Right cardiac atrium (tissue), 5 donors: ENCODE data around the gene NFYB. TPM values are rescaled to one million over a fixed set of nuclear protein-coding genes. Genes with fewer than 3 reads are reported as not detected.

Experiments used
- ATAC-seq, 2 donors: fragments of 200-7000 bp; cut with Tn5 transposase; one replicate each; pipeline versions ENCODE4 v1.8.0 to v1.9.1; 2020; ENCODE audit warnings: moderate library complexity in 2 of 2, mild to moderate bottlenecking in 1 of 2
- DNase-seq, 3 donors: peaks; one replicate each; pipeline ENCODE4 v3.0.0-alpha.2; 2020
- H3K27ac ChIP-seq: one replicate; pipeline ENCODE4 v1.5.1; 2013; ENCODE audit warnings: mild to moderate bottlenecking, low read length, control low read depth, moderate library complexity
- H3K27me3 ChIP-seq: one replicate; pipeline ENCODE4 v1.6.1; 2013; ENCODE audit not compliant: control insufficient read depth, insufficient read depth
- H3K4me1 ChIP-seq: one replicate; pipeline ENCODE4 v1.6.1; 2013; ENCODE audit warnings: low read length; ENCODE audit not compliant: control insufficient read depth, insufficient read depth
- H3K4me3 ChIP-seq: one replicate; pipeline ENCODE4 v1.5.1; 2013; ENCODE audit warnings: low read length, control low read depth
- H3K9me3 ChIP-seq: one replicate; pipeline ENCODE4 v1.6.1; 2013; ENCODE audit warnings: low read length; ENCODE audit not compliant: control insufficient read depth
- WGBS: extraction: QIAGEN DNeasy Blood & Tissue Kit; methylation state at CpG from one replicate; pipeline ENCODE4 v1.1.7; 2013; 5-methylcytosine and 5-hydroxymethylcytosine counted together
- intact Hi-C, 4 donors: fragments of 100-400 bp; cut with DNase I; formaldehyde crosslinking; loops; one replicate each; pipeline versions ENCODE4 v1.11.0 to v1.14.0; 2022 to 2023
- long read RNA-seq, 4 donors: library from polyadenylated mRNA; unstranded; transcript quantifications; one replicate each; pipeline ENCODE4 v2.0.0, GENCODE V29; 2020 to 2021
- polyA plus RNA-seq: library from polyadenylated mRNA; stranded (reverse); fragments of 200-250 nt; gene quantifications from one replicate; pipeline ENCODE4 v1.2.3, GENCODE V29; 2013
- total RNA-seq, 4 donors: library from RNA; stranded (reverse); fragmentation: NEBNext Ultra II Directional; extraction: Animal tissue kit (Norgen Biotek cat#: 25700); gene quantifications; one replicate each; pipeline ENCODE4 v1.2.1, GENCODE V29; 2021
- donor health status: healthy with polysubstance abuse.
- donor health status: DM: no; HTN: yes; CAD: no.
- donor health status: DM: no; HTN: no; CAD: no.
- donor health status: DM: no; HTN: yes; CAD: no; lungs with severe emphysema.
- donor health status: DM: yes; HTN: yes; CAD: no.

The NFYB gene
- total RNA-seq = 10 to 100 TPM; 38.7 to 57.9 (median 48.6) TPM
- 36.6 TPM for polyA plus RNA-seq
- long read RNA-seq, donor 1, transcript NFYB-201 (8 exons, 3,512 nt) = minor isoform, 27 of 154 reads
- long read RNA-seq, donor 1, transcript NFYB-205 (8 exons, 1,727 nt) = major isoform, 73 of 154 reads
- long read RNA-seq, donor 1, partial matches to known transcripts = 4 of 154 reads
- long read RNA-seq, donor 1, other reads (novel, unspliced or antisense) = 50 of 154 reads
- long read RNA-seq, donor 2, transcript NFYB-201 (8 exons, 3,512 nt) = minor isoform, 11 of 62 reads
- long read RNA-seq, donor 2, transcript NFYB-205 (8 exons, 1,727 nt) = major isoform, 33 of 62 reads
- long read RNA-seq, donor 2, partial matches to known transcripts = 2 of 62 reads
- long read RNA-seq, donor 2, other reads (novel, unspliced or antisense) = 16 of 62 reads
- long read RNA-seq, donor 3, transcript NFYB-201 (8 exons, 3,512 nt) = major isoform, 47 of 54 reads
- long read RNA-seq, donor 3, partial matches to known transcripts = 1 of 54 reads
- long read RNA-seq, donor 3, other reads (novel, unspliced or antisense) = 5 of 54 reads
- long read RNA-seq, donor 4, transcript NFYB-201 (8 exons, 3,512 nt) = minor isoform, 8 of 61 reads
- long read RNA-seq, donor 4, transcript NFYB-205 (8 exons, 1,727 nt) = major isoform, 36 of 61 reads
- long read RNA-seq, donor 4, partial matches to known transcripts = 1 of 61 reads
- long read RNA-seq, donor 4, other reads (novel, unspliced or antisense) = 16 of 61 reads

- Histone ChIP-seq H3K27me3 (no peaks in the 10 kb centered on the region), H3K27ac (peak within 1 kb of the TSS; percentile 99), H3K9me3 (no peaks in the 10 kb centered on the region), H3K4me1 (peaks cover 5% of the 10 kb centered on the region), H3K4me3 (peak within 1 kb of the TSS; percentile 98)
- peak; percentile 93 to 94 for ATAC-seq
- DNase-seq = peak; percentile 94 to 97 (median 97)
- WGBS = 3% methylated on average over 105 of the region's 111 CpGs
- intact Hi-C loops = no loop called here
Observed at GRCh38 chr12:104137902-104138796, at the start of gene NFYB. Gene NFYB, minus strand, starts transcription at chr12:104138210. Its CDS starts 2,757 bp downstream, at chr12:104135453.

- intact Hi-C loops = no loop called here
- H3K27ac ChIP-seq = no peak overlapping the region
- peaks cover 9% of the 10 kb centered on the region for H3K9me3 ChIP-seq
- H3K27me3 ChIP-seq = no peaks in the 10 kb centered on the region
- no peaks in the 10 kb centered on the region for H3K4me1 ChIP-seq
- H3K4me3 ChIP-seq = no peak overlapping the region
- WGBS = 94% methylated on average over 18 of the region's 18 CpGs
- DNase-seq = no peak
- ATAC-seq = no peak
Observed at GRCh38 chr12:104187446-104188155, 49.6 kb upstream of the NFYB start.

GRCh38 chr12:104183443-104183842, 45.4 kb upstream of the NFYB start:
- peaks cover 9% of the 10 kb centered on the region for H3K9me3 ChIP-seq
- intact Hi-C loops = no loop called here
- ATAC-seq (no peak), DNase-seq (no peak)
- no peak overlapping the region for H3K4me3 ChIP-seq
- WGBS = 88% methylated on average over 3 of the region's 3 CpGs
- no peaks in the 10 kb centered on the region for H3K4me1 ChIP-seq
- no peak overlapping the region for H3K27ac ChIP-seq
- no peaks in the 10 kb centered on the region for H3K27me3 ChIP-seq

GRCh38 chr12:104182621-104183378, 44.8 kb upstream of the NFYB start:
- no peaks in the 10 kb centered on the region for H3K4me1 ChIP-seq
- no peak for DNase-seq
- no peaks in the 10 kb centered on the region for H3K27me3 ChIP-seq
- H3K27ac ChIP-seq = peak overlapping the region; percentile 43
- ATAC-seq = no peak
- H3K4me3 ChIP-seq = no peak overlapping the region
- intact Hi-C loops = no loop called here
- WGBS = 76% methylated on average over 5 of the region's 5 CpGs
- H3K9me3 ChIP-seq = peaks cover 9% of the 10 kb centered on the region

- H3K9me3 ChIP-seq = peaks cover 9% of the 10 kb centered on the region
- peak overlapping the region; percentile 65 for H3K27ac ChIP-seq
- no peak overlapping the region for H3K4me3 ChIP-seq
- intact Hi-C loops = no loop called here
- peak; percentile 84 to 91 (median 85) for DNase-seq
- WGBS = 67% methylated on average over 4 of the region's 4 CpGs
- H3K27me3 ChIP-seq = no peaks in the 10 kb centered on the region
- no peaks in the 10 kb centered on the region for H3K4me1 ChIP-seq
- peak; percentile 39 to 49 for ATAC-seq
Observed at GRCh38 chr12:104182144-104182543, 44.1 kb upstream of the NFYB start.

GRCh38 chr12:104181313-104181712, 43.3 kb upstream of the NFYB start:
- intact Hi-C loops = no loop called here
- H3K4me3 ChIP-seq = no peak overlapping the region
- no peaks in the 10 kb centered on the region for H3K27me3 ChIP-seq
- no peaks in the 10 kb centered on the region for H3K4me1 ChIP-seq
- no peak for ATAC-seq
- peaks cover 9% of the 10 kb centered on the region for H3K9me3 ChIP-seq
- no peak for DNase-seq
- H3K27ac ChIP-seq = peak overlapping the region; percentile 36
- 35% methylated on average over 4 of the region's 4 CpGs for WGBS

- intact Hi-C loops = no loop called here
- no peak overlapping the region for H3K27ac ChIP-seq
Observed at GRCh38 chr12:104180374-104180773, 42.4 kb upstream of the NFYB start.

GRCh38 chr12:104177663-104178501, 39.9 kb upstream of the NFYB start:
- Histone ChIP-seq H3K4me1 (no peaks in the 10 kb centered on the region), H3K27ac (peak overlapping the region; percentile 51), H3K27me3 (no peaks in the 10 kb centered on the region), H3K4me3 (no peak overlapping the region), H3K9me3 (no peaks in the 10 kb centered on the region)
- intact Hi-C loops = no loop called here
- WGBS = 28% methylated on average over 8 of the region's 8 CpGs
- DNase-seq (peak; percentile 84 to 94 (median 86)), ATAC-seq (peak; percentile 91 to 93)

More at GRCh38 chr12:104180374-104180773, 42.4 kb upstream of the NFYB start:
- Histone ChIP-seq H3K4me1 (no peaks in the 10 kb centered on the region), H3K4me3 (no peak overlapping the region), H3K9me3 (peaks cover 9% of the 10 kb centered on the region), H3K27me3 (no peaks in the 10 kb centered on the region)
- WGBS = 69% methylated on average over 5 of the region's 5 CpGs
- DNase-seq (no peak), ATAC-seq (no peak)

- Histone ChIP-seq H3K27me3 (no peaks in the 10 kb centered on the region), H3K27ac (peak overlapping the region; percentile 25), H3K9me3 (no peaks in the 10 kb centered on the region), H3K4me3 (no peak overlapping the region), H3K4me1 (no peaks in the 10 kb centered on the region)
- ATAC-seq (no peak), DNase-seq (no peak)
- intact Hi-C loops = no loop called here
- WGBS = 27% methylated on average over 2 of the region's 2 CpGs
Observed at GRCh38 chr12:104177336-104177662, 39.3 kb upstream of the NFYB start.
